Activated T-helper 1 cell treated with anti-CD3 and anti-CD28 coated beads, Interleukin-12 subunit alpha, Interleukin-12 subunit beta, Interleukin-2, Interleukin-4 antibody, amounts not matched to agents 30 ng/mL and 10 ng/mL and 1 ng/mL, durations not matched to agents 14 hours and 24 hours and 36 hours (primary cell): ENCODE results near the gene OVCH1. TPM values are rescaled to one million over a fixed set of nuclear protein-coding genes. Genes with fewer than 3 reads are reported as not detected.

Experiments
- DNase-seq: peaks from one replicate; pipeline ENCODE4 v3.0.0; 2021; ENCODE audit warnings: low spot score
- H3K27ac Mint-ChIP-seq: one replicate; pipeline ENCODE4 v1.8.0; 2021; ENCODE audit warnings: mild to moderate bottlenecking, mixed read lengths
- H3K27me3 Mint-ChIP-seq: one replicate; pipeline ENCODE4 v1.8.0; 2022; ENCODE audit warnings: mild to moderate bottlenecking, moderate library complexity, mixed read lengths; ENCODE audit not compliant: insufficient read depth
- H3K36me3 Mint-ChIP-seq: one replicate; pipeline ENCODE4 v1.8.0; 2021; ENCODE audit warnings: low read depth, mixed read lengths
- H3K4me1 Mint-ChIP-seq: one replicate; pipeline ENCODE4 v1.8.0; 2021; ENCODE audit warnings: low read depth, mixed read lengths
- H3K4me3 Mint-ChIP-seq: one replicate; pipeline ENCODE4 v1.8.0; 2021; ENCODE audit warnings: mild to moderate bottlenecking, moderate library complexity, mixed read lengths
- H3K9me3 Mint-ChIP-seq: one replicate; pipeline ENCODE4 v1.8.0; 2021; ENCODE audit warnings: mixed read lengths
- intact Hi-C: fragments of 100-400 bp; cut with micrococcal nuclease; formaldehyde crosslinking; loops from one replicate; pipeline ENCODE4 v1.15.1; 2024
- total RNA-seq: library from RNA; stranded (reverse); gene quantifications from 2 replicates; pipeline ENCODE4 v1.2.3, GENCODE V29; 2022

The OVCH1 gene
- total RNA-seq, 1 donor from 2014 or later: not detected

- H3K27ac Mint-ChIP-seq: no peak overlapping the region
- H3K4me1 Mint-ChIP-seq: no peaks in the 10 kb centered on the region
- no peaks in the 10 kb centered on the region for H3K36me3 Mint-ChIP-seq
- DNase-seq: no peak
- no peak overlapping the region for H3K4me3 Mint-ChIP-seq
- intact Hi-C loops: no loop called here
- no peaks in the 10 kb centered on the region for H3K9me3 Mint-ChIP-seq
- H3K27me3 Mint-ChIP-seq: peaks cover 2% of the 10 kb centered on the region
These were observed 24.5 kb upstream of the OVCH1 start for GRCh38 chr12:29521951-29522350.

- Mint-ChIP-seq H3K4me3 (no peak overlapping the region), H3K27me3 (peaks cover 5% of the 10 kb centered on the region), H3K9me3 (no peaks in the 10 kb centered on the region), H3K27ac (no peak overlapping the region), H3K4me1 (no peaks in the 10 kb centered on the region), H3K36me3 (no peaks in the 10 kb centered on the region)
- DNase-seq: no peak
- intact Hi-C loops: loop anchor here (1.0 kb wide), 2 partner anchors 1288 to 1325 kb away; no protein-coding TSS in a partner anchor
These were observed 22.2 kb upstream of the OVCH1 start for GRCh38 chr12:29519585-29520182.

- H3K36me3 Mint-ChIP-seq: no peaks in the 10 kb centered on the region
- no peaks in the 10 kb centered on the region for H3K4me1 Mint-ChIP-seq
- H3K4me3 Mint-ChIP-seq: no peak overlapping the region
- intact Hi-C loops: no loop called here
- no peak overlapping the region for H3K27ac Mint-ChIP-seq
- DNase-seq: no peak
- H3K9me3 Mint-ChIP-seq: no peaks in the 10 kb centered on the region
- peaks cover 8% of the 10 kb centered on the region for H3K27me3 Mint-ChIP-seq
These were observed 20.9 kb upstream of the OVCH1 start for GRCh38 chr12:29518407-29518806.

- Mint-ChIP-seq H3K4me1 (no peaks in the 10 kb centered on the region), H3K27me3 (peaks cover 8% of the 10 kb centered on the region), H3K9me3 (no peaks in the 10 kb centered on the region), H3K27ac (no peak overlapping the region), H3K4me3 (no peak overlapping the region), H3K36me3 (no peaks in the 10 kb centered on the region)
- intact Hi-C loops: no loop called here
- no peak for DNase-seq
These were observed 19.8 kb upstream of the OVCH1 start for GRCh38 chr12:29517264-29517663.

- Mint-ChIP-seq H3K27ac (no peak overlapping the region), H3K9me3 (no peaks in the 10 kb centered on the region), H3K4me3 (no peak overlapping the region), H3K27me3 (peaks cover 6% of the 10 kb centered on the region), H3K4me1 (no peaks in the 10 kb centered on the region), H3K36me3 (no peaks in the 10 kb centered on the region)
- DNase-seq: no peak
- intact Hi-C loops: no loop called here
These were observed 19.0 kb upstream of the OVCH1 start for GRCh38 chr12:29516431-29516875.

- DNase-seq: no peak
- Mint-ChIP-seq H3K9me3 (no peaks in the 10 kb centered on the region), H3K27ac (no peak overlapping the region), H3K4me1 (no peaks in the 10 kb centered on the region), H3K27me3 (peaks cover 2% of the 10 kb centered on the region), H3K4me3 (no peak overlapping the region), H3K36me3 (no peaks in the 10 kb centered on the region)
- intact Hi-C loops: no loop called here
These were observed 13.2 kb upstream of the OVCH1 start for GRCh38 chr12:29510591-29511185.

- peaks cover 2% of the 10 kb centered on the region for H3K27me3 Mint-ChIP-seq
- no peak overlapping the region for H3K4me3 Mint-ChIP-seq
- no peaks in the 10 kb centered on the region for H3K36me3 Mint-ChIP-seq
- no peak overlapping the region for H3K27ac Mint-ChIP-seq
- intact Hi-C loops: no loop called here
- DNase-seq: no peak
- H3K4me1 Mint-ChIP-seq: no peaks in the 10 kb centered on the region
- no peaks in the 10 kb centered on the region for H3K9me3 Mint-ChIP-seq
These were observed 12.0 kb upstream of the OVCH1 start for GRCh38 chr12:29509503-29509902.

- Mint-ChIP-seq H3K27ac (no peak overlapping the region), H3K4me3 (no peak overlapping the region), H3K4me1 (no peaks in the 10 kb centered on the region), H3K27me3 (peaks cover 2% of the 10 kb centered on the region), H3K9me3 (no peaks in the 10 kb centered on the region), H3K36me3 (no peaks in the 10 kb centered on the region)
- no peak for DNase-seq
- intact Hi-C loops: no loop called here
These were observed 11.5 kb upstream of the OVCH1 start for GRCh38 chr12:29508949-29509348.

GRCh38 chr12:29505122-29505521 is 7.6 kb upstream of the OVCH1 start:
- Mint-ChIP-seq H3K4me1 (no peaks in the 10 kb centered on the region), H3K27ac (no peak overlapping the region), H3K36me3 (no peaks in the 10 kb centered on the region), H3K4me3 (no peak overlapping the region), H3K27me3 (no peaks in the 10 kb centered on the region), H3K9me3 (no peaks in the 10 kb centered on the region)
- no peak for DNase-seq
- intact Hi-C loops: no loop called here

- no peaks in the 10 kb centered on the region for H3K9me3 Mint-ChIP-seq
- H3K27me3 Mint-ChIP-seq: no peaks in the 10 kb centered on the region
- H3K4me3 Mint-ChIP-seq: no peak overlapping the region
- DNase-seq: no peak
- H3K27ac Mint-ChIP-seq: no peak overlapping the region
- no peaks in the 10 kb centered on the region for H3K36me3 Mint-ChIP-seq
- intact Hi-C loops: no loop called here
- no peaks in the 10 kb centered on the region for H3K4me1 Mint-ChIP-seq
These were observed 5.8 kb upstream of the OVCH1 start for GRCh38 chr12:29503283-29503682.

- DNase-seq: no peak
- no peak overlapping the region for H3K4me3 Mint-ChIP-seq
- H3K27ac Mint-ChIP-seq: no peak overlapping the region
- H3K36me3 Mint-ChIP-seq: no peaks in the 10 kb centered on the region
- H3K9me3 Mint-ChIP-seq: no peaks in the 10 kb centered on the region
- no peaks in the 10 kb centered on the region for H3K4me1 Mint-ChIP-seq
- no peaks in the 10 kb centered on the region for H3K27me3 Mint-ChIP-seq
- intact Hi-C loops: no loop called here
These were observed 1.7 kb upstream of the OVCH1 start for GRCh38 chr12:29499235-29499634.

- DNase-seq: no peak
- Mint-ChIP-seq H3K4me3 (no peak overlapping the region), H3K9me3 (no peaks in the 10 kb centered on the region), H3K36me3 (no peaks in the 10 kb centered on the region), H3K27ac (no peak overlapping the region), H3K27me3 (no peaks in the 10 kb centered on the region), H3K4me1 (no peaks in the 10 kb centered on the region)
- intact Hi-C loops: no loop called here
These were observed 4.6 kb downstream of the OVCH1 start for GRCh38 chr12:29492891-29493290.

GRCh38 chr12:29486972-29487371 is 10.5 kb downstream of the OVCH1 start:
- H3K4me1 Mint-ChIP-seq: no peaks in the 10 kb centered on the region
- H3K4me3 Mint-ChIP-seq: no peak overlapping the region
- no peak overlapping the region for H3K27ac Mint-ChIP-seq
- H3K9me3 Mint-ChIP-seq: no peaks in the 10 kb centered on the region
- no peaks in the 10 kb centered on the region for H3K36me3 Mint-ChIP-seq
- no peak for DNase-seq
- no peaks in the 10 kb centered on the region for H3K27me3 Mint-ChIP-seq
- intact Hi-C loops: no loop called here

GRCh38 chr12:29463198-29463597 is 34.3 kb downstream of the OVCH1 start:
- Mint-ChIP-seq H3K9me3 (no peaks in the 10 kb centered on the region), H3K36me3 (no peaks in the 10 kb centered on the region), H3K4me3 (no peak overlapping the region), H3K27me3 (peaks cover 2% of the 10 kb centered on the region), H3K4me1 (no peaks in the 10 kb centered on the region), H3K27ac (no peak overlapping the region)
- DNase-seq: no peak
- intact Hi-C loops: no loop called here
